ENCODE data around the gene RFX7. TPM values are rescaled to one million over a fixed set of nuclear protein-coding genes. Genes with fewer than 3 reads are reported as not detected.

Gene RFX7
- total and polyA plus RNA-seq, 8 donors: 0.58 to 41.4 (median 1.7) TPM

DNA sequence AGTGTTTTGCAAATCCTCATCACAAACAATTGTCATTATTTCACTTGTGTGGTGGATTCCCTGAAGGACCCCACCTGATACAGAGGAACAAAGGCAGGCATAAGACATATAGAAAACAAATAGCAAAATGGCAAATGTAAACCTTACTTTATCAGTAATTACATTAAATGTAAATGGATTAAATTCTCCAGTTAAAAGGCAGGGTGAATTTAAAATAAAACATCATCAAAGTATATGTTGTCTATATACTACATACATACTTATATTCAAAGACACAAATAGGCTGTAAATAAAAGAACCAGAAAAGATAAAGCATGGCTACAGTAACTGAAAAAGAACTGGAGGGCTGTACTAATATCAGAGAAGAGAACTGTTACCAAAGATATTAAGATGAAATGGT, 117.3 kb downstream of the RFX7 start:
- no peaks in the 10 kb centered on the region for H3K4me1 ChIP-seq

DNA sequence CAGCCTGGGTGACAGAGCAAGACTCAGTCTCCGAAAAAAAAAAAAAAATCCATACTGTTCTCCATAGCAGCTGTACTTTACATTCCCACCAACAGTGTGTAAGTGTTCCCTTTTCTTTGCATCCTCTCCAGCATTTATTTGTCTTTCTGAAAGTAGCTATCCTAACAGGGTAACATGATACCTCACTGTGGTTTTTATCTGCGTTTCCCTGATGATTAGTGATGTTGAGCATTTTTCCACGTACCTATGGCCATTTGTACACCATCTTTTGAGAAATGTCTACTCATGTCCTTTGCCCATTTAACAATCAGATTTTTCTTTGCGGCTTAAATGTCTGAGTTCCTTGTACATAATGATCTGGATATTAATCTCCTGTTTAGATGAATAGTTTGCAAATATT, 119.3 kb downstream of the RFX7 start:
- peaks cover 3 to 34% (median 20%) of the 10 kb centered on the region in 4 donors for H3K9me3 ChIP-seq
- intact Hi-C loops (cut with DNase I; ENCODE audit: low total_unique reads): no loop called here
- WGBS, 5 donors: 89 to 98% (median 96%) methylated on average over 4 of the region's 4 CpGs
- no peaks in the 10 kb centered on the region for H3K27me3 ChIP-seq
- no peaks in the 10 kb centered on the region for H3K4me1 ChIP-seq
- no peak overlapping the region for H3K27ac ChIP-seq
- no peak for DNase-seq
- no peak overlapping the region for H3K4me3 ChIP-seq
- H3K36me3 ChIP-seq: peaks cover 0 to 49% (median 24%) of the 10 kb centered on the region in 4 donors
- TF ChIP-seq, protein P1, sequence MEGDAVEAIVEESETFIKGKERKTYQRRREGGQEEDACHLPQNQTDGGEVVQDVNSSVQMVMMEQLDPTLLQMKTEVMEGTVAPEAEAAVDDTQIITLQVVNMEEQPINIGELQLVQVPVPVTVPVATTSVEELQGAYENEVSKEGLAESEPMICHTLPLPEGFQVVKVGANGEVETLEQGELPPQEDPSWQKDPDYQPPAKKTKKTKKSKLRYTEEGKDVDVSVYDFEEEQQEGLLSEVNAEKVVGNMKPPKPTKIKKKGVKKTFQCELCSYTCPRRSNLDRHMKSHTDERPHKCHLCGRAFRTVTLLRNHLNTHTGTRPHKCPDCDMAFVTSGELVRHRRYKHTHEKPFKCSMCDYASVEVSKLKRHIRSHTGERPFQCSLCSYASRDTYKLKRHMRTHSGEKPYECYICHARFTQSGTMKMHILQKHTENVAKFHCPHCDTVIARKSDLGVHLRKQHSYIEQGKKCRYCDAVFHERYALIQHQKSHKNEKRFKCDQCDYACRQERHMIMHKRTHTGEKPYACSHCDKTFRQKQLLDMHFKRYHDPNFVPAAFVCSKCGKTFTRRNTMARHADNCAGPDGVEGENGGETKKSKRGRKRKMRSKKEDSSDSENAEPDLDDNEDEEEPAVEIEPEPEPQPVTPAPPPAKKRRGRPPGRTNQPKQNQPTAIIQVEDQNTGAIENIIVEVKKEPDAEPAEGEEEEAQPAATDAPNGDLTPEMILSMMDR (IDR thresholded peaks at IDR 0.05): no peak
- TF ChIP-seq POLR2AphosphoS5 (IDR thresholded peaks at IDR 0.05) (no peak), EP300 (IDR thresholded peaks at IDR 0.05) (no peak), POLR2A (IDR thresholded peaks at IDR 0.05) (no peak)

More for the DNA sequence above, 117.3 kb downstream of the RFX7 start:
- Histone ChIP-seq H3K27me3 (no peaks in the 10 kb centered on the region), H3K36me3 (peaks cover 0 to 55% (median 28%) of the 10 kb centered on the region in 4 donors), H3K27ac (no peak overlapping the region), H3K9me3 (peaks cover 3 to 31% (median 17%) of the 10 kb centered on the region in 4 donors), H3K4me3 (no peak overlapping the region)
- no peak for DNase-seq
- intact Hi-C loops (cut with DNase I; ENCODE audit: low total_unique reads): no loop called here
- TF ChIP-seq EP300 (IDR thresholded peaks at IDR 0.05) (no peak), POLR2AphosphoS5 (IDR thresholded peaks at IDR 0.05) (no peak), POLR2A (IDR thresholded peaks at IDR 0.05) (no peak)
- TF ChIP-seq, protein P1 (IDR thresholded peaks at IDR 0.05): no peak

DNA sequence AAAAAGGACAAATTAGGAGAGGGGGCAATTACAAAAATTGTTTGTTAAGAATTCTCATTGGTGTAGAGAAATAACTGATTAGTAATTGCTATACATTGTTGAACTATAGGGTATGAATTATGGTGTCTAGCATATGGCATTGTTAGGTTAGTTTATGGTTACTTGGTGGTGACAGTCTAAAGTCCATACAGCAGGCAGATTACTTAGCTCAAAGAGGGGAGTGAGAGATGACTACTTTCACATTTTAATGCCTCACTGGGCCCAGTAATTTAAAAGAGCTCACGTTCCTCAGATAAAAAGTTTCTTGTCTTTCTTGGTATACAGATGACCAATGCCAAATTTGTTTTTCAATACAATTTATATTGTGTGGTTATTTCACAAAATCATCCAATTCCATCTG, 137.8 kb downstream of the RFX7 start:
- intact Hi-C loops (cut with DNase I; ENCODE audit: low total_unique reads): no loop called here
- Histone ChIP-seq H3K27ac (no peak overlapping the region), H3K36me3 (peaks cover 0 to 7% (median 6%) of the 10 kb centered on the region in 4 donors), H3K9me3 (no peaks in the 10 kb centered on the region), H3K27me3 (no peaks in the 10 kb centered on the region), H3K4me3 (no peak overlapping the region), H3K4me1 (no peaks in the 10 kb centered on the region)
- DNase-seq: no peak
- TF ChIP-seq POLR2A (IDR thresholded peaks at IDR 0.05) (no peak), EP300 (IDR thresholded peaks at IDR 0.05) (no peak), POLR2AphosphoS5 (IDR thresholded peaks at IDR 0.05) (no peak)
- TF ChIP-seq, protein P1 (IDR thresholded peaks at IDR 0.05): no peak
- WGBS, 5 donors: 64 to 85% (median 79%) methylated on average over 1 of the region's 1 CpG

DNA sequence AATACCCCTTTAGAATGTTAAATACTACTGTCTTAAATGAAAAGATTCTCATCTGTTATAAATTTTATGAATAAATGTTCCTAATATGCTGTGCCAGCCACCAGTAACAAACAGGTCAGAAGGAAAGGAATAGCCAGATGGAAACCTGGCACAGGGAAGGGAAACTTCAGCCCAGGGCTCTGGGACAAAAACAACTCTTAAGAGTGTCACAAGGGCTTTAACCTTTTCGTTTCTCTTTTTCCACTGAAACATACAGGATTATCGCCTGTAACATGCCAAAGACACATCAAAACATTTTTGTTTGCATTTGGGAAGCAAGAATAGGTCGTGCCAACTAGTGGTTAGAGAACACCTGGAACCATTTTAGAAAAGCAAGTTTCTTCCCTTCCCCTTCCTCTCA, 141.2 kb downstream of the RFX7 start:
- intact Hi-C loops (cut with DNase I; ENCODE audit: low total_unique reads): no loop called here
- TF ChIP-seq, protein P1 (IDR thresholded peaks at IDR 0.05): no peak
- TF ChIP-seq POLR2A (IDR thresholded peaks at IDR 0.05): no peak
- no peak for TF ChIP-seq EP300 (IDR thresholded peaks at IDR 0.05)
- TF ChIP-seq POLR2AphosphoS5 (IDR thresholded peaks at IDR 0.05): no peak
- 40 to 59% (median 54%) methylated on average over 3 of the region's 3 CpGs for WGBS, 5 donors

More for the DNA sequence above, 141.2 kb downstream of the RFX7 start:
- Histone ChIP-seq H3K4me1 (peaks cover 0 to 4% (median 0%) of the 10 kb centered on the region in 4 donors), H3K9me3 (no peaks in the 10 kb centered on the region), H3K4me3 (no peak overlapping the region), H3K27me3 (no peaks in the 10 kb centered on the region), H3K36me3 (peaks cover 0 to 17% (median 15%) of the 10 kb centered on the region in 4 donors), H3K27ac (no peak overlapping the region)
- DNase-seq: no peak
